Anterior cingulate cortex (tissue), 58 donors: Measurements from ENCODE around the gene FAM107A.

Experiments used
- DNase-seq, 58 donors: peaks; one replicate each; lab custom pipeline; 2025; lab: John Stamatoyannopoulos, UW

Gene FAM107A

GRCh38 chr3:58569287-58570001 lies 7.7 kb downstream of the FAM107A start:
- no peak for DNase-seq

- peak in 54 of 58 donors; percentile 22 to 92 (median 61) for DNase-seq
Measured at GRCh38 chr3:58568572-58569286, 8.5 kb downstream of the FAM107A start.

- no peak for DNase-seq
Measured at GRCh38 chr3:58567251-58567515, 10.0 kb downstream of the FAM107A start.

- DNase-seq, result no peak
Measured at GRCh38 chr3:58566398-58567250, 10.6 kb downstream of the FAM107A start.

- DNase-seq, result no peak
Measured at GRCh38 chr3:58565621-58566397, 11.4 kb downstream of the FAM107A start.

- DNase-seq, result no peak
Measured at GRCh38 chr3:58564456-58565160, 12.6 kb downstream of the FAM107A start.

GRCh38 chr3:58564054-58564453 lies 13.1 kb downstream of the FAM107A start:
- DNase-seq, result no peak

GRCh38 chr3:58563386-58564035 lies 13.7 kb downstream of the FAM107A start:
- no peak for DNase-seq

- DNase-seq, result no peak
Measured at GRCh38 chr3:58562498-58562897, 14.7 kb downstream of the FAM107A start.

GRCh38 chr3:58560771-58561311 lies 16.4 kb downstream of the FAM107A start:
- no peak for DNase-seq

- DNase-seq, result no peak
Measured at GRCh38 chr3:58559586-58559985, 17.6 kb downstream of the FAM107A start.

GRCh38 chr3:58557491-58557890 lies 19.7 kb downstream of the FAM107A start:
- no peak for DNase-seq

GRCh38 chr3:58556761-58557221 lies 20.4 kb downstream of the FAM107A start:
- peak in 18 of 58 donors; percentile 17 to 72 (median 42) for DNase-seq

GRCh38 chr3:58556001-58556400 lies 21.2 kb downstream of the FAM107A start:
- no peak for DNase-seq

GRCh38 chr3:58555203-58555602 lies 22.0 kb downstream of the FAM107A start:
- no peak for DNase-seq

GRCh38 chr3:58553003-58553402 lies 24.2 kb downstream of the FAM107A start:
- DNase-seq, result no peak

GRCh38 chr3:58551636-58552180 lies 25.5 kb downstream of the FAM107A start:
- DNase-seq, result no peak

GRCh38 chr3:58544541-58544940 lies 32.6 kb downstream of the FAM107A start:
- DNase-seq, result no peak
